Daoy (cell line): Measurements from ENCODE around the gene SWAP70. TPM values are rescaled to one million over a fixed set of nuclear protein-coding genes. Genes with fewer than 3 reads are reported as not detected.
A peak's percentile ranks its signal among the peaks of the same experiment; 100 is the strongest.
"Not testable (repeated sequence)": the region's sequence is repeated elsewhere in the genome, so short reads cannot be mapped to it uniquely, and the experiment has no call there.

Experiments
- DNase-seq: peaks from one replicate; pipeline ENCODE4 v3.0.0-alpha.2; 2015; ENCODE audit warnings: low read depth
- total RNA-seq: library from RNA; depleted of rRNA; stranded (reverse); fragments of >200 nt; shearing (Covaris generic); gene quantifications from 2 replicates; pipeline ENCODE4 v1.2.3, GENCODE V29; 2014

Gene SWAP70
- total RNA-seq, 1 experiment from 2014 or later = 9.1 TPM

DNA sequence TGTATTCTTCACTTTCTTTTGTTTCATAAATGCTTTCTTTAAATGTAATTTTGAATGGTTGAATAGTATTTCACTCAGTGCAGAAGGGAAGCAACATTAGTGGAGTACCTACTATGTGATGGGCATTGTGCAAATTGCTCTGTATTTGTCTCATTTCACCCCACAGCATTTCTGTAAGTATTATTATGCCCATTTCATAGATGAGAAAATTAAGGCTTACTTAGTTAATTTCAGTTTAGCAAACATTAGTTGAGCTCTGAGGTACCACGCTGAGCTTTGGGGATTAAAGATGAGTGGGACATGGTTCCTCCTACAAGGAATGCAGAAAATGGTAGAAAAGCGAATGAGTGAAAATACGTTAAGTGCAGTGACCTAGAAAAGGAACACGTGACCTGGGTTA is 58.1 kb downstream of the SWAP70 start:
- DNase-seq = no peak

DNA sequence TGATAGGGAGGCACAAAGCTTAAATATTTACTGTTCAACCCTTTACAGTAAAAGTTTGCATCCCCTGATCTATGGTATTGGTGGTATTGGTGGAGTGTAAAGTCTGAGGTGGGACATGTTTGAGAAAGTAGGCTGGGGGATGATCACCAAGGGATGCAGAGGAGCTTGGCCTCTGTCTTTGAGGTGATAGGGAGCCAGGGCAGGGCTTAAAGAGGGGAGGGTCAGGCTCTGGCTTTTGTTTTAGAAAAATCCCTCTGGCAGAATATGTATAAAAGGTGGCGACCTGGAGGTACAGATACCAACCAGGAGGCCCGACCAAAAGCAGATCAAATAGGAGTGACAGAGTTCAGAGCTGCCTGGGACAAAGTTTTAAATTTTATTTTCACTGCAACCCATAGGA is 59.0 kb downstream of the SWAP70 start:
- DNase-seq = no peak

DNA sequence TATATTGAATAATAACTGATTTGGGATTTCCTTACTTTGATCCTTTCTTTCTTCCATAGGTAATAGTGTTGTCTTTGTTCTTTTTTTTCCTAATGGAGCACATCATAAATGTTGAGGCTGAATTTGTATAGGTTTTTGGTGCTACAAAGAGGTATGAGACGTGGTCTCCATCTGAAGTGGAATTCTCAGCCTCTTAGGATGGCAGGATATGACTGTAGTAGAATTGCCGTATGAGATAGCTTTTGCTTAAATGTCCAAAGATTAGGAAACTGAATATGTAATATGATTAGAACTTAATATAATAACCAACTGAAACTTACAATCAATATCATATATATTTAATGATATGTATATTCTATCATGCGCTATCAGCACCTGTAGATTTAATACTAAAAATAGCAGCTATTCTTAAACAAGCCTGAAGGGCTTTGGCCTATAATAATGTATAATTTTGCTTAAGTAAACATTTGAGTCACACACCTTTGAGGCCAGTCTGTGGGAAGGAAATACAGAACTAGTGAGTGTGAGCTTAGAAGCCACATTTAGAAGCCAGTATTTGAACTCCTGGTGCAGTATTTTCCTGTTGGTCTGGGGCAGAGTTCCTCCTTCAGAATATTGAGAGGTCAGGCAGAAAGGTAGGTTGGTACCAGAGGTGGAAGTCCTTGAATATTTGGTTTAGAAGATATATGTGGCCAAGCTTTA is 62.6 kb downstream of the SWAP70 start:
- peak; percentile 75 for DNase-seq

DNA sequence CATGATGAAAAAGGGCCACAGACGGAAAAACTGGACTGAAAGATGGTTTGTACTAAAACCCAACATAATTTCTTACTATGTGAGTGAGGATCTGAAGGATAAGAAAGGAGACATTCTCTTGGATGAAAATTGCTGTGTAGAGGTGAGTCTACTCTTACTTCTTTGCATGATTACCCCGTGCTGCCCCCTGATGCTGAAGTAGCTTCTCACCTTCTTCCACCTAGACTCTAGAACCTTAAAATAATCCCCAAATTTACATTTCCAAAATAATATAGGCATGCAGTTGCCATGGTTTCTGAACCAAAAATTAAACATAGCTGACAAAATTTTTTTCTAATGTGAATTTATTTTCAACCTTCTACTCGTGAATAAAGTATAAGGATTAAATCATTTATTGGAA is 64.2 kb downstream of the SWAP70 start:
- no peak for DNase-seq

DNA sequence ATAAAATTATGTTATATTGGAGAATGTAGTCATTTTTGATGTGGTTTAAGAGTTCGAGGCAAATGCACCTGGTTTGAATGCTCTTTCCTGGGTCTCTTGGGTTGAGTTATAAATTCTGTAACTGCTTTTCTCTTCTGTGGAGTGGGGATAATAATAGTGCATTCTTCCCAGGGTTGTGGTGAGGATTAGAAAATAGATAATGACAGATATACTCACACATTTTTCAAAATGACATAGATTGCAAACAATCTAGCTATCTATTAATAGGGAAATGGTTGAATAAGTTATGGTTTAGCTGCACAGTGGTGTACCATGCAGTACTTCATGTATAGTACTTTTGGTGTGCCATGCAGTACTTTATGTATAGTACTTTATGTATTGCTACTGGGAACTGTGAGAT is 67.4 kb downstream of the SWAP70 start:
- no peak for DNase-seq

DNA sequence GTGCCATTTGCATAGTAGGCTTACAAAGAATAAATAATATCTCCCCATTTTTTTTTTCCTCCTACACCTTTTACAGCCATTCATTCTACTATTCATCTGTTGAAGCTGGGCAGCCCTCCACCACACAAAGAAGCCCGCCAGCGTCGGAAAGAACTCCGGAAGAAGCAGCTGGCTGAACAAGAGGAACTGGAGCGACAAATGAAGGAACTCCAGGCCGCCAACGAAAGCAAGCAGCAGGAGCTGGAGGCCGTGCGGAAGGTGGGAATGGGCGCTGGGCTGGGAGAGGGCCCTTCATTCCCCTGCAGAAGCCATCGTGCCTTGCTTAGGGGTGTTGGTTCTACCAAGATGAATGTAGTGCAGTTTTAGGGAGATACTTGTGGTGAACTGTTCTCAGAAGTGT is 68.6 kb downstream of the SWAP70 start:
- no peak for DNase-seq

DNA sequence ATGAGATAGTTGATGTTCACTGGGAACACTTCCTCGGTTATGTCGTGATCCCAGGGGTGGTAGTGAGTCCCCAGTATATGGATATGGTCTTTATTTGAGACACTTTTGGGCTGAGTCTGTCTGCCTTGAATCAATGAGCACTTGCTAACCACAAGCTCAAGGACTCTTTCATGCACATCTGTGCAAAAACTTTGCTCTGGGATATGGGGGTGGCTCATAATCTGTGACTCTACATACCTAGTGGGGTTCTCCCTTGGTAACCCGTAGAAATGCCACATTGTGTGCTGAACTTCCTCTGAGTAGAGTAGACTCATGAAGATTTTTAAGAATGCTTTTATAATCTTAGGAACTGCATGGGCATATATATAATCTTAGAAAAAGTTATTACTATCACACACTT is 69.3 kb downstream of the SWAP70 start:
- DNase-seq = no peak

DNA sequence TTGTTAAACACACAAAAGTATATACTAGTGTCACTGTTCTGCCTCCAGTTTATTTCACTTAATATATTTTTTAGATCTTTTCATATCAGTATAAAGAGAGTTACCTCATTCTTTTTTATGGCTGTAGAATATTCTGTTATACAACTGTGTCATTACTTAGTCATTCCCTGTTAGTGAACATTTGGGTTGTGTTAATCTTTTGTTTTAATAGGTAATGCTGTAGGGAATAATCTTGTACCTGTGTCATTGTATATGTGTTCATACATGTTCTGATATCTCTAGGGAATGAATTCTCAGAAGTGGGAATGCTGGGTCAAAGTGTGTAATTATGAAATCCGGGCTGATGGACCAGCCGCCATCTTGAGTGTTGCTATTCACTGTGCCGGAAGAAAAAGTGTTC is 71.4 kb downstream of the SWAP70 start:
- DNase-seq = no peak

DNA sequence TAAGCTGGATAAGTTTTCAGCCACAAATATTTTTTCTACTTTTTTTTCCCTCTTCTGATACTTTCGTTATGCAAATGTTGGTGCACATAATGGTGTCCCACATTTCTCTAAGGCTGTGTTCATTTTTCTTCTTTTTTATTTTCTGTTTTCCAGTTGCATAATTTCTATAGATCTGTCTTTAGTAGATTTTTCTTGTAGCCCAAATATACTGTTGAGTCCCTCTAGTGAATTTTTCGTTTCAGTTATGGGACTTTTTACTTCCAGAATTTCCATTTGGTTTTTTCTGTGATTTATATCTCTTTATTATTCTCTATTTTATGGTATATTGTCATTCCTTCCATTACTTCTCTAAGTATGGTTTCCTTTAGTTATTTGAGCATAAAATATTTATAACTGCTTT is 72.0 kb downstream of the SWAP70 start:
- no peak for DNase-seq

DNA sequence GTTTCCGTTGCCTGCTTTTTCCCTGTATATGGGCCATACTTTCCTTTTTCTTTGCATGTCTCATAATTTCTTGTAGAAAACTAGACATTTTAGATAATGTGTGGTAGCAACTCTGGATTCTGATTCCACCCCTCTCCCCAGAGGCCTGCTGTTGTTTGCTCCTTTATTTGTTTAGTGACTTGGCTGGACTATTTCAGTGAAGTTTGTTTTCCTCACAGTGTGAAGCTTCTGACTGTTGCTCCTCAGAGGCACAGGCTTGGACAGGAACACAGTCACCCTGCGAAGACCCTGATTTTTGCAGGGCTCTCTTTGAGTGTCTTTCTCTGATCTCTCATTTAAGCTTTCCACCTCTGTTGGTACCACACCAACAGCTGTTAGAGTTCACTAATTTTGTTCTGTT is 72.5 kb downstream of the SWAP70 start:
- no peak for DNase-seq

DNA sequence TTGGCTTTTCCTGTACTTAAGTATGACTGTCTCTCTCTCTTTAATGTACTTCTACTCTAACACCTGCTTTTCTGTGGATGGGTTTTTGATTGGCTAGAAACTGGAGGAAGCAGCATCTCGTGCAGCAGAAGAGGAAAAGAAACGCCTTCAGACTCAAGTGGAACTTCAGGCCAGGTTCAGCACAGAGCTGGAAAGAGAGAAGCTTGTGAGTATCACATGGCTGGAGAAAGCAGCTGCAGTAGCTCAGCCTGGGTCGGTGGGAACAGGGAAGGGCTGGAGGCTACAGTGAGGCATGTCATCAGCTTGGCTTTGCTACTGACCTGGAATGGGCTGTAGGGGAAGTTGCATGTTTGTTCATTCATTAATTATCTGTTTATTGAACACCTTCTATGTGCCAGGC is 74.2 kb downstream of the SWAP70 start:
- DNase-seq = no peak

DNA sequence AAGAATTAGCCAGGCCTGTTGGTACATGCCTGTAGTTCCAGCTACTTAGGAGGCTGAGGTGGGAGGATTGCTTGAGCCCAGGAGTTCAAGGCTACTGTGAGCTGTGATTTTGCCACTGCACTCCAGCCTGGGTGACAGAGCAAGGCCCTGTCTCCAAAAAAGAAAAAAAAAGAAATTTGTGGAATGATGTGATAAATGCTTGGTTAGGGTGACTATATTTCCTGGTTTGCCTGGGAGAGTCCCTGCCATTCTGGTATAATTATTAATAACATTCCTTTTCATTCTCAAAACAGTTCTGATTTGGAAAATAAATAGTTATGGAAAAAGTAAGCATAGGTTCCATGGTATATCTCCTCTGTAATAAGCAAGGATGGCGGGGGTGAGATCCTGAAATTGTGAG is 74.8 kb downstream of the SWAP70 start:
- DNase-seq = no peak

DNA sequence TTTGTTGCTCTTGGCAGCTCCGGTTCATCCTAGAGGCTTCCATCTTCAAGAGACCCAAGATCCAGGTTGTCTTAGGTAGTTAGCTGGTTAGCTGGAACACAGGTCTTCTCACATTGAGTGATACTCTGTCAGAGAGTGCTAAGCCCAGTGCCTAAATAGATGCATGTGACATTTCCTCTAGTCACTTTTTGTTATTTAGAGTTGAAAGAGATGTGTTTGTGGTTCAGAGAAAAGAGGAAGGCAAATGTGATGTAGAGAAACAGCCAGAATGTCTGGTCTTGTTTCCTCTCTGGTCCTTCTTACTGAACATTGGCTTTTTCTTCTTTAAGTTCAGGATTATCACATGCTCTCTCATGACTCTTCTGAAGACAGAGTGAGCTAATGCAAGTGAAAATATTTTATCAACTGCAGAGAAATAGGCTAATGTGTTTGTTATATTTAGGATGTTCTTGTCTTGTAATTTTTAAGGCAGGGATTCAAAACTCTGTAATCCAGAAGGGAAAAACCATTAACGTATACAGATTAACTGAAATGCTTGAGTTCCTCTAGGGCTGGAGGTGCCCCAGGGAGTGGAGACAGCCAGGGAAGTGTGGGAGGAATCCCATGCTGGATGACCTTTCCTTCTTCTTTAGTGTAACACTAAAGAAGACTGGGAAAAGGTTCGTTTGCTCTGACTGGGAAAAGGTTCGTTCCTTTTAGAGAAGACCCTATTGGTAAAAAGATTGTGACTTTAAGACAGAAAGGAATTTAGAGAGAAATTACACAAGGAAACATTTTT is 75.4 kb downstream of the SWAP70 start:
- DNase-seq = no peak

DNA sequence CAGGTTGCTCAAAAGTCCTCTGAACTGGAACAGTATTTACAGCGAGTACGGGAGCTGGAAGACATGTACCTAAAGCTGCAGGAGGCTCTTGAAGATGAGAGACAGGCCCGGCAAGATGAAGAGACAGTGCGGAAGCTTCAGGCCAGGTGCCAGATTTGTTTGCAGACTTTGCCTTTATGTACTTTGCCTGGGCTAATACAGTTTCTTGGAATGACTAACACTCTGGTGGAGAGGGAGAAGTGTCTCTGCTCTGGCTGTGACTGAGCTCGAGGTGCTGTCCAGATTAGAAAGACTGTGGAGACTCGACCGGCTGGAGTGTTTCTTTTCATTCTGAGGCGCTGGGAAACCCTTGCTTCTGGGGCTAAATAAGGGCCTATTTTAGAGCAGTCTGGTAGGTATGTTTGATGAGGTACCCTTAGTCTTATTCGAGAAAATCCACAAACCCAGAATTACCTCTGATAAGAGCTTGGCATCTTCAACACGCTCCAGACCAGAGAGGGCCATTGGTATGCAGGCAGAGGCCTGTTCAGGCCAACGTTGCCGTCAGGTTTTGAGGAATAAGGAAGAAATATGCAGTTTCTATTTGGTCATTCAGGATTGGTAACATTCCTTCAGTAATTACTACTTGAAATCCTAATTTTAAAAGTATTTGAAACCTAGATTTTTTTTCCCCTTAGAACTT is 76.5 kb downstream of the SWAP70 start:
- DNase-seq = no peak

DNA sequence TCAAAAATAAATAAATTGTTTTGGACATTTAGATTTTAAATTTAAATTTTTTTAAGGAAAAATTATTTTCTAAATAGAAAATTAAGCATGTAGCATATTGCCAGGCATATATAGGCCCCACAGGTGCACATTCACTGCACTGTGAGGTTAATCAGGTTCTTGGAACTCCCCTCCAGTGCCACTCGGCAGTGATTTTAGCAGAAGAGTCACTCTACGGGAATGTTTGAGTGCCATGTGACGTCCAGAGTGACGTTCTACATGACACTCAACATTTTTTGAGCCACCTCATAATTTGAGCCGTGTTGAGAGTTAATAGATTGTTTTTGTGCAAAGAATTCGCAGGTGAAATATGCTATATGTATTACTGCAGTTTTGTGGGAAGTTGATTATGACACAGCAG is 77.4 kb downstream of the SWAP70 start:
- DNase-seq = no peak

DNA sequence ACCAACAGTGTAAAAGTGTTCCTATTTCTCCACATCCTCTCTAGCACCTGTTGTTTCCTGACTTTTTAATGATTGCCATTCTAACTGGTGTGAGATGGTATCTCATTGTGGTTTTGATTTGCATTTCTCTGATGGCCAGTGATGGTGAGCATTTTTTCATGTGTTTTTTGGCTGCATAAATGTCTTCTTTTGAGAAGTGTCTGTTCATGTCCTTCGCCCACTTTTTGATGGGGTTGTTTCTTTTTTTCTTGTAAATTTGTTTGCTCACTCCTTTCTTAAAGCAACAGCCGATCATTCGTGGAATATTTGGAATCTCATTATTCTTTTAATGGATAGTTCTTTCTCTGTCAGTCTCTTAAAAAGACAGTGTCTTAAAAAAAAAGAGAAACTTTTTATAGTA is 79.6 kb downstream of the SWAP70 start:
- DNase-seq = not testable (repeated sequence)

DNA sequence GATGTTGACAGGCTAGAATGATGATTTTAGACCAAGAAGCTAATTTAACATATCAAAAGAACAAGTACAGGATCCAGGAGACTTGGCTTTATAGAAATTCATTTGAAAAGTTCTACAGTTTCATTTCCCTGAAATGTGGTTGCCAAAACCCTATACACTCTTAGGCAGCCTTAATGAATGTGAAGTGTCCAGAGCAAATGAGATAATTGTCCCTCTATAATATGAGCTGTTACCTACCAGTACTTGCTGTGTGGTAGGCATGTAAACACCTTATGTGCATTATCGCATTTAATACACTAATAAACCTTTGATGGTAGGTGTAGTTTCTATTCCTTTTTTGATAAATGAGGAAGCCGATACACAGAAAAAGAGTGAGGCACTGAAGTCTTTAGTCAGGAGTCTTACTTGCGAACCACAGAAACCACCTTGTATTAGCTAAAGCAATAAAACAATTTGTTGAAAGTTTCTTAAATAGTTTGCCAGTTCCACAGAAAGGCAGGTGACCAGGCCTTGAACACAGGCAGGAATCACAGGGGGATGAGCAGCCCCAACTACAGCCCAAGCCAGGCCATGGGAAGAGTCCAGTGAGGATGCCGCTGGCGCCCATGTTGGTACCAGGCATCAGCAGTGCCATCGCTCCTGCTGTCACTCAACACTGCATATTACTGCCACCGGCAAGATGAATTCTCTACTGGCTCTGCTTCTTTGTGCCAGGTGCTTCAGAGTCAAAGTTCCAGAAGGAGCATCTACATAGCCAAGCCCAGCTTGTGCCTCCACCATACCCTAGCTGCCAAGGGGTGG is 81.7 kb downstream of the SWAP70 start:
- no peak for DNase-seq

DNA sequence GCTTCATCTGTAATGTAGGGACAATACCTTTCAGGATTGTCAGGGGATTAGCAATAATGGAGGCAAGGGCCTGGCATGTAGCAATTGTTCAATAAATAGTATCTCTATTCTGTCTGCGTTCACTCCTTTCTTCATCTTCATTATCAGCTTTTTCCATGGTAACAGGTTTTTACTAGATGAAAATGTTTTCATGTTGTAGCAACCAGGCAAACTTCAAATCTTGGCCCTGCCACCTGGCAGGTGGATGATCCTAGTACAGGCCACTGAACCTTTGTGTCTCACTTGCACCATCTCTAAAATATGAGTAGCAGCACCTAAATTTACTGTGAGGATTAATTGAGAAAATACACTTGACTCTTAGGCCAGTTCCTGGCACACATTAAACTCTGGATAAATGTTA is 83.4 kb downstream of the SWAP70 start:
- DNase-seq = no peak

DNA sequence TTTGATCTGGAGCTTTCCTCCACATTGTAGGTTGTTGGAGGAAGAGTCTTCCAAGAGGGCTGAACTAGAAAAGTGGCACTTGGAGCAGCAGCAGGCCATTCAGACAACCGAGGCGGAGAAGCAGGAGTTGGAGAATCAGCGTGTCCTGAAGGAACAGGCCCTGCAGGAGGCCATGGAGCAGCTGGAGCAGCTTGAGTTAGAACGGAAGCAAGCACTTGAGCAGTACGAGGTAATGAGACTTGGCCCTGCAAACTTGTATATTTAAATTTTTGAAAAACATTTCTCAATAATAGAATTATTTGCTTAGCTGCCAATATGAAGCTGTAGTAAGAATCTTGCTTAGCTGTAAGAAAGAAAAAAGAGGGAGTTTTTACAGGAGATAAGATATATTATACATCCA is 84.0 kb downstream of the SWAP70 start:
- DNase-seq = no peak

DNA sequence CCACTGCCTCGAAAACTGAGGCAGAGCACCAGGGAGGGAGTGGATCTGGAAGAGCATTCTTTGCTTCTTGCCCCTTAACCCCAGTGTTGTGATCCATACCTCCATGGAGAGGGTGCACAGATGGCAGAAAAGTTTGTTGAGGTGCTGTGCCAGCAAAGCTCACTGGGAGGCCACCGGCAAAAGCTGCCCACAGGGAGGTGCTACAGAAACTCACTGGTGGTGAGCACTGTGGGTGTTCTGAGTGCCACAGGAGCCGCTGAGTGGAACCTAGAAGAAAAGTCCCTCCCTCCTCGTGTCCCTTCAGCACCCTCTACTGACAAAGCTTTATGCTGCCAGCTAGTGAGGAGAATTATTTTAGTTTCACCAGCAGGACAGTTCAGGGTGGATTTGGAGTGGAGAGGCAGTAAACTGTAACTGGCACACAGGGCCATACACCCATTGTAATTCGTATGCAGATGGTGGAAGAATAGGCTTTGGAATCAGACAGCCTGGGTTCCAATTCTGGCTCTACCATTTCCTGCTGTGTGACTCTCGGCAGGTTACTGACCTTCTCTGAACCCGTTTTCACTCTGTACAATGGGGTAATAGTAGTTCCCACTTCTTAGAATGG is 84.6 kb downstream of the SWAP70 start:
- DNase-seq = peak; percentile 75

DNA sequence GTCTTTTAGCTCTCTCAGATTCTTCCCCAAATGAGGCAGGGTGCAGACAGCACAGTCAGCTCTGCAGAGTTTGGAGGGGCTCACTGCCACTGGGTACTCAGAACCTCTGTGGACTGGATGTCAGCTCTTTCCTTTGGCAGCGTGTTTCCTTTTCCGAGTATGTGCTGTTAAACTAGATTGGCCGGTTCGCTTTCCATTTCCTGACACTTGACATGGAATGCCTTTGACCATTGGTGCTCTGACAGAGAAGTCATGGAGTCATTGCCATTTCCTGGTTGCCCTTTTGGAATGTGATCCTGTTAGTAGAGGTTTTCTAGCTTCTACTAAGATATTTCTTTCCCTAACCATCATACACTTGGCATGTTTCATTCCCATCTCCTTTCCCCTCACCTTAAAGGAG is 86.7 kb downstream of the SWAP70 start:
- no peak for DNase-seq

DNA sequence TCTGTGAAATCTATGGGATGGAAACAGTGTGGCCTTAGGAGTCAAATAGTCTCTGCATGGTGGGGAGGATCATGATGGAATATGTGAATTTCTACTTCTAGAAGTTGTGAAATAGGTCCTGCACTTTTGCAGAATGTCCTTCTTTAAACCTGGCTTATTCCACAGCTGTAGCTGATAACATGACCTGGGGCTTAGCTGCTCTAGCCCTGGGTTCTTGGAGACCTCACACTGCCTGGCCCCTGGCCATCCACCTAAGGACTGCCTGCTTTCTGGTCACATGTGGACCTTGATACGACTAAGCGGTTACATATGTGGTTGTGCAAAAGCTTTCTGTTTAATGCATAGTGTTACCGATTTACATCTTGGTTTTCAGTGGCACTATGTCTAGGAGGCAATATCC is 88.2 kb downstream of the SWAP70 start:
- peak; percentile 36 for DNase-seq
